Fibroblast of gingiva (primary cell): ENCODE measurements around the gene SLC25A11.
"Not testable (repeated sequence)": the region's sequence is repeated elsewhere in the genome, so short reads cannot be mapped to it uniquely, and the experiment has no call there.

ENCODE experiments used
- DNase-seq: peaks from one replicate; pipeline ENCODE4 v3.0.0-alpha.2; 2011; ENCODE audit warnings: low read depth

SLC25A11 gene

DNA sequence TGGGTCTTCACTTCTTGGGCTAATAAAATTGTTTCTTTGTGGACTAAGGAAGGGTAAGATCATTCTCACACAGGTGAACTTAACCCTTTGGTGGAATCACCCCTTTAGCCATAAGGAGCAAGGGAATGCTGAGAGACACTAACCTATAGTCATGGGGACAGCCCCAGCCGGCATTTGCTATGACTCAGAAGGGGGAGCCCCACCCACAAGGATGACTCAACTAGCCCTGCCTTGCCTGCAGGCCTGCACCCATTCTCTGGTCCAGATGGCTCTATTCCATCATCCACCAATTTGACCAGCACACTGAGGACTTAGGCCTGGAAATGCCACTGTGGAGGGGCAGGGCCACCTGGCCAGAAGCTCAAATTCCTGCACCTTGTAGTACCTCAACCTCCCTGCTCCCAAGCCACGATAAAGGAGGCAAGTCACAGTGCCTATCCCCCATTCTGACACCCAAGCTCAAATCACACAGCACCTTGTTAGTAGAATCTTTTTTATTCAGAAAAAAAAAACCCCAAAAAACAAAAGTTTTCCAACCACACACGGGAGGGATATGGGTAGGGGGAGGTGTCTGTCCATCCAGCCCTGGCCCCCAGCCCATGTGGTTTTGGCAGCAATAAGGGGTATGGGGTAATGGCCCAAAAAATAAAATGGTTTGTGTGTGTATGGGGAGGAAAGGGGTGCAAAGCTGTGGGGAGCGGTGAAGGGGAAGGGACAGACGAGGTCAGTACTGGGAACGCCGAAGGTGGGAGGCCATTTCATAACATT lies 5.5 kb upstream of the SLC25A11 start:
- peak; percentile 86 for DNase-seq

DNA sequence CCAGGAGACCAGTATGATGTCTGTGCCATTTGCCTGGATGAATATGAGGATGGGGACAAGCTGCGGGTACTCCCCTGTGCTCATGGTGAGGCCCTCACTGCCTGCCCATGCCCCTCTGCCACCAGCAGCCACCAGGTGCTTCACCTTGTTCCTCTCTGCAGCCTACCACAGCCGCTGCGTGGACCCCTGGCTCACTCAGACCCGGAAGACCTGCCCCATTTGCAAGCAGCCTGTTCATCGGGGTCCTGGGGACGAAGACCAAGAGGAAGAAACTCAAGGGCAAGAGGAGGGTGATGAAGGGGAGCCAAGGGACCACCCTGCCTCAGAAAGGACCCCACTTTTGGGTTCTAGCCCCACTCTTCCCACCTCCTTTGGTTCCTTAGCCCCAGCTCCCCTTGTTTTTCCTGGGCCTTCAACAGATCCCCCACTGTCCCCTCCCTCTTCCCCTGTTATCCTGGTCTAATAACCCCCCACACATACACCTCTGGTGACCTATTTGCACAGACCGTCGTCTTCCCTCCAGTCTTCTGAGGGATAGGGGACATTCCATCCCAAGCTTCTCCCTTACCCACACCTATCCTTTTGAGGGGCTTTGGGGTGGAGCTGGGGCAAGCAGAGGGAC lies 4.8 kb upstream of the SLC25A11 start:
- DNase-seq: no peak

GRCh38 chr17:4944163-4944553 lies 4.3 kb upstream of the SLC25A11 start:
- DNase-seq: no peak

- no peak for DNase-seq
Observed at GRCh38 chr17:4942760-4943508, 3.1 kb upstream of the SLC25A11 start.

DNA sequence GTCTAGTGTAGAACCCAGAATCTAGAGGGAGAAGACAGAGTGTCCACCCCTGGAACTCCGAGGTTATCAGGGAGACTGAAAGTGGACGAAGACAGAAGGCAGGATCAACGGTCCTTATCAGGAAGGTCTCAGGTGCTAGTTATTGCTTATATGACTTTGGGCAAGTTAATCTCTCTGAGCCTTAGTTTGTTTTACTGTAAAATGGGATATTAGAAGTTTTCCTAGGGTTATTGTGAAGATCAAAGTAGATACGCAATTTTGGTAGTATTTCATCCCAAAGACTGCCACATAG lies 1.4 kb upstream of the SLC25A11 start:
- DNase-seq: no peak

GRCh38 chr17:4940555-4941318 lies 891 bp upstream of the SLC25A11 start:
- DNase-seq: no peak

DNA sequence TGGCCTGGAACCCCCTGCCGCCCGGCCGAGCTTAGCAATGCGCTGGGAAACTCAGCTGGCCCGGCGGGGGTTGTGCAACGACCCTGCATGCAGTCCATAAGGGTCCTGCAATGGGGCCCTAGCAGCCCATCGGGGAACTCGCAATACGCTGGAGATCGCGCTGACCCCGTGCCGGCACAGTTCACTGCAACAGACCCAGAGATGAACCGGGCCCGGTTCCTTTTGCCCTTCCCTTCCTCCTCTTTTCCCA lies 375 bp downstream of the SLC25A11 start:
- no peak for DNase-seq

DNA sequence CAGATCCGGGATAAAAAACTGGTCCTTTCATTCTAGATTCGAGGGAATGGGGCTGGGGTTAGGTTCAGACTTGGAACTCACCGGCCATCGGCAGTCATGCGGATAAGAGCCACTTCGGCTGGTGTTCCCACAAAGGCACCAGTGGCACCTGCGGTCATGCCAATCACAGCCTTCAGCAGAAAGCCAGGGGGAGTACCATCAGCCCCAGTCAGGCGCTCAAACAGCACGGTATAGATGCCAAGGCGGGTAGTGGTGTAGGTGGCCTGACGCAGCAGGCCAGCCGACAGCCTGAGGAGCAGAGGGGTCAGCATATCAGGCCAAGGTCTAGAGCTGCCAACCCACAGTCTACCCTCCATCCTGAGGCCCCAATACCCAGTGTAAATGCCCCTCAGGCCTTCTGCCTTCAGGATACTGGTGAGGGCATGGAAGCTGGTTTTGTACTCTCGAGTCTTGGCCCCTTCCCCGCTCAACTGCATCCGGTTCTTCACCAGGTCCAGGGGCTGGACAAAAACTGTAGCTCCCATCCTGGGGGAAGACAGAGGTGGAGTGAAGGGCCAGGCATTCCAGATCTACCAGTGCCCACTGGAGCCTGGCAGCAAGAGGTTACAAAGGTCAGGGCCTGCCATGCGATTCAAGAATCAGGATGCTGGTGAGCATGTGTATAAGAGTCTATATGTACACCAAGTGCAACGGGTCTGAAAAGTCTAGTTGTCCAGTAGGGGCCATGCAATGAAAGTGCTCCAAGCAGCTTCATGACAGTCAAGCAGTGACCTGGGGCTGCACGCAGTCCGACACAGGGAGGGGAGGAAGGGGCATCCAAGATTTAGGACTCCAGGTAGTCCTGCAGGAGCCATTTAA lies 929 bp downstream of the SLC25A11 start:
- DNase-seq: no peak

DNA sequence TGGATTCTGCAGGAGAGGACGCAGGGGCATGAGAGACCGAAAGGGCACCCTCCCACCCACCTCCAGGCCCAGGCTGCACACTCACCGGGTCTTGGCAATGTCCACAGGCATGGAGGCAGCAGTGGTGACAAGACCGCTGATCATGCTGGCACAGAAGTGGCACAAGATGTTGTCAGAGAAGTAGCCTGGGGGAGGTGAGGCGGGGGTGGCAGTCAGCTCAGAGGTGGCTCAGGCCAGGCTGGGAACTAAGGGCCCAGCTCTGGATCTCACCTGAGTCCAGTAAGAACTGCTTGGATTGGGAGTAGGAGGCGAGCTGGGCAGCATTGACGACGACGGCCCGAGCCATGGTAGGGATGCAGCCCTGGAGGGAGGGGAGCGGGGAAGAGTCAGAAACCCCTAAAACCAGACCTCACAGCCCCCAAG lies 1.8 kb downstream of the SLC25A11 start:
- no peak for DNase-seq

GRCh38 chr17:4937553-4937952 lies 2.3 kb downstream of the SLC25A11 start:
- DNase-seq: no peak

DNA sequence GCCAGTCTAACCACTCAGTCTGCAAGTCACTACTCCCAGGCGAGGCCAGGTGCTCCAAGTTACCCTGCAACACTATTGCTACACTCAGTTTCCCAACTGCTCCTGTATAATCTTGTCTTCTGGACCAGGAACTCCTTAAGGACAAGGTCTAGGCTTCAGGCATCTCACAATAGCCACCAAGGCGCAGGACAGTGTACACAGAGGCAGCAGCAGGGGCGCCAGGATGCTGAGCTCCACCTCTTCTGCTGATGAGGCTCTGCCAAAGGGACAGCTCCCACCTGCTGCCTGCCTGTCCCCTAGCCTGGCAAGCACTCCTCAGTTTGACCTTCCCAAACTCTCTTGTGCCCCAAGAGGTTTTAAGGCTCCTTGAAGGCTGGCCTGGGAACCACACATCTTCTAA lies 3.4 kb downstream of the SLC25A11 start:
- DNase-seq: no peak

DNA sequence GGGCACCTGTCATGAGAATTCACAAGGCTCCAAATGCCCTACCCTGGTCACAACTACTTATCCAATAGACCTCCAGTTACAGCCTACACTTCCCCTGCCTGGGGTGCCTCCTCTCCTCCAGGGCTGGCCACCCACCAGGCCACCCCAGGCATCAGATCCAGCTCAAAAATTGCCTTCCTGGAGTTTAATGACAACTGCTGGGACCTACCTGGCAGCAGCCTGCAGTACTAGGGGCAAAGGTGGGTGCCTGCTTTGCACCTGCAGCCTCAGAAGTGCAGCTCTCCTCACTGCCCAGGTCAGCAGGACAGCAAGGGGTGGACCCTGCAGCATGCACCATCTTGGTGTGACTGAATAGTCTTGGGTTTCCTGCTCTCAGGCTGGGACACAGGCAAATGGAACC lies 4.2 kb downstream of the SLC25A11 start:
- no peak for DNase-seq

- DNase-seq: no peak
Observed at GRCh38 chr17:4934173-4934979, 5.5 kb downstream of the SLC25A11 start.

- no peak for DNase-seq
Observed at GRCh38 chr17:4933646-4934045, 6.2 kb downstream of the SLC25A11 start.

DNA sequence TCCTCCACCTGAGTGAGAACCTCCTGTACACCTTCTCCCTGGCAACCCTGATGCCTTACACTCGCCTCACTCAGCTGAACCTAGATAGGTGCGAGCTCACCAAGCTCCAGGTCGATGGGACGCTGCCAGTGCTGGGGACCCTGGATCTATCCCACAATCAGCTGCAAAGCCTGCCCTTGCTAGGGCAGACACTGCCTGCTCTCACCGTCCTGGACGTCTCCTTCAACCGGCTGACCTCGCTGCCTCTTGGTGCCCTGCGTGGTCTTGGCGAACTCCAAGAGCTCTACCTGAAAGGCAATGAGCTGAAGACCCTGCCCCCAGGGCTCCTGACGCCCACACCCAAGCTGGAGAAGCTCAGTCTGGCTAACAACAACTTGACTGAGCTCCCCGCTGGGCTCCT lies 7.1 kb downstream of the SLC25A11 start:
- no peak for DNase-seq

- DNase-seq: no peak
Observed at GRCh38 chr17:4931963-4932362, 7.9 kb downstream of the SLC25A11 start, which contains the start of gene GP1BA. Gene GP1BA (plus strand): TSS chr17:4932277. CDS start chr17:4932605, 328 bp downstream.

- no peak for DNase-seq
Observed at GRCh38 chr17:4928881-4929280, 11.0 kb downstream of the SLC25A11 start.

- DNase-seq: not testable (repeated sequence)
Observed at GRCh38 chr17:4926577-4927335, 13.1 kb downstream of the SLC25A11 start.

GRCh38 chr17:4921320-4921719 lies 18.5 kb downstream of the SLC25A11 start:
- DNase-seq: no peak

GRCh38 chr17:4920351-4921048 lies 19.3 kb downstream of the SLC25A11 start:
- peak; percentile 50 for DNase-seq
